ENCODE results near the gene WASF2. TPM values are rescaled to one million over a fixed set of nuclear protein-coding genes. Genes with fewer than 3 reads are reported as not detected.

Gene WASF2
- total RNA-seq, 1 experiment from 2014 or later, result 134 TPM

- Histone ChIP-seq H3F3A (ENCODE audit: insufficient read depth, low read depth) (no peaks in the 10 kb centered on the region), H3K9me3 (ENCODE audit: insufficient read depth, low read depth) (no peaks in the 10 kb centered on the region), H3K36me3 (ENCODE audit: low read depth) (no peaks in the 10 kb centered on the region), H3K4me3 (peak overlapping the region; percentile 66), H3K4me2 (peak overlapping the region; percentile 85), H3K27ac (no peak overlapping the region), H3K79me2 (ENCODE audit: low read depth) (no peaks in the 10 kb centered on the region), H3K4me1 (replicated peaks; ENCODE audit: insufficient read depth) (no peaks in the 10 kb centered on the region), H2AFZ (peak overlapping the region; percentile 86), H4K20me1 (ENCODE audit: insufficient read depth) (no peaks in the 10 kb centered on the region), H3K27me3 (ENCODE audit: insufficient read depth, low read depth) (no peaks in the 10 kb centered on the region), H3K9me2 (ENCODE audit: insufficient read depth) (no peaks in the 10 kb centered on the region)
- no peak for DNase-seq
- ChIA-PET POLR2A (ENCODE audit: unreplicated experiment) (no interaction called here), CTCF (interaction anchor here (0.6 kb wide), 1 partner anchor 700 kb away, joined by 3 read pairs; no protein-coding TSS in a partner anchor)
- TF ChIP-seq CTCF (conservative IDR thresholded peaks at IDR 0.05) (no peak), EZH2 (IDR thresholded peaks at IDR 0.05; ENCODE audit: low read depth) (no peak)
- no TSS peak for BruUV-seq (replicated peaks)
- intact Hi-C loops (cut with micrococcal nuclease; ENCODE audit: unreplicated experiment), result no loop called here
Measured at GRCh38 chr1:27392778-27393635, 97.0 kb downstream of the WASF2 start.

GRCh38 chr1:27392096-27392777 is 97.7 kb downstream of the WASF2 start, which contains the start of gene GPR3:
TSS of gene GPR3 (plus strand) at chr1:27392622. CDS start at chr1:27393799, 1,177 bp downstream.
- Histone ChIP-seq H3K79me2 (ENCODE audit: low read depth) (no peaks in the 10 kb centered on the region), H3K9me2 (ENCODE audit: insufficient read depth) (no peaks in the 10 kb centered on the region), H3K36me3 (ENCODE audit: low read depth) (no peaks in the 10 kb centered on the region), H4K20me1 (ENCODE audit: insufficient read depth) (no peaks in the 10 kb centered on the region), H3K9me3 (ENCODE audit: insufficient read depth, low read depth) (no peaks in the 10 kb centered on the region), H3K4me2 (peak within 1 kb of the TSS; percentile 85), H3F3A (ENCODE audit: insufficient read depth, low read depth) (no peaks in the 10 kb centered on the region), H3K4me1 (replicated peaks; ENCODE audit: insufficient read depth) (no peaks in the 10 kb centered on the region), H3K27me3 (ENCODE audit: insufficient read depth, low read depth) (no peaks in the 10 kb centered on the region), H2AFZ (peak within 1 kb of the TSS; percentile 86), H3K4me3 (peak within 1 kb of the TSS; percentile 66), H3K27ac (no peak within 1 kb of the TSS)
- TF ChIP-seq CTCF (conservative IDR thresholded peaks at IDR 0.05), result peak; percentile 39; the same call in 1 of the 2 replicates
- TF ChIP-seq EZH2 (IDR thresholded peaks at IDR 0.05; ENCODE audit: low read depth), result no peak
- ChIA-PET POLR2A (ENCODE audit: unreplicated experiment) (no interaction called here), CTCF (interaction anchor here (0.6 kb wide), 1 partner anchor 1314 kb away, joined by 3 read pairs; no protein-coding TSS in a partner anchor)
- intact Hi-C loops (cut with micrococcal nuclease; ENCODE audit: unreplicated experiment), result no loop called here
- BruUV-seq (replicated peaks), result no TSS peak
- DNase-seq, result peak; percentile 66 to 86

GRCh38 chr1:27391511-27392095 is 98.4 kb downstream of the WASF2 start:
- no peak overlapping the region for H2AFZ ChIP-seq
- ChIA-PET CTCF (interaction anchor here (0.5 to 0.9 kb wide), 4 partner anchors 40 to 1315 kb away, joined by 3 to 16 read pairs (median 3); no protein-coding TSS in a partner anchor), POLR2A (ENCODE audit: unreplicated experiment) (no interaction called here)
- H4K20me1 ChIP-seq (ENCODE audit: insufficient read depth), result no peaks in the 10 kb centered on the region
- no peaks in the 10 kb centered on the region for H3K27me3 ChIP-seq (ENCODE audit: insufficient read depth, low read depth)
- H3K4me1 ChIP-seq (replicated peaks; ENCODE audit: insufficient read depth), result no peaks in the 10 kb centered on the region
- no peak for DNase-seq
- intact Hi-C loops (cut with micrococcal nuclease; ENCODE audit: unreplicated experiment), result no loop called here
- H3K79me2 ChIP-seq (ENCODE audit: low read depth), result no peaks in the 10 kb centered on the region
- no peak for TF ChIP-seq EZH2 (IDR thresholded peaks at IDR 0.05; ENCODE audit: low read depth)
- TF ChIP-seq CTCF (conservative IDR thresholded peaks at IDR 0.05), result no peak
- no peaks in the 10 kb centered on the region for H3F3A ChIP-seq (ENCODE audit: insufficient read depth, low read depth)
- peak overlapping the region; percentile 66; the same call in 1 of the 2 replicates for H3K4me3 ChIP-seq
- H3K4me2 ChIP-seq, result peak overlapping the region; percentile 85
- BruUV-seq (replicated peaks), result no TSS peak
- no peaks in the 10 kb centered on the region for H3K9me3 ChIP-seq (ENCODE audit: insufficient read depth, low read depth)
- no peak overlapping the region for H3K27ac ChIP-seq
- no peaks in the 10 kb centered on the region for H3K9me2 ChIP-seq (ENCODE audit: insufficient read depth)
- H3K36me3 ChIP-seq (ENCODE audit: low read depth), result no peaks in the 10 kb centered on the region

Data from PC-9 (cell line).